Liver (tissue), 3 donors: ENCODE data around the gene CFAP100.

Experiments used
- RAD21 ChIP-seq, 2 donors: IDR thresholded peaks; 2 replicates each; pipeline ENCODE4 v1.6.1; 2016; ENCODE audit warnings: antibody characterized with exemption in 2 of 2, mild to moderate bottlenecking in 2 of 2
- SP1 ChIP-seq: IDR thresholded peaks from 2 replicates; pipeline ENCODE4 v1.6.1; 2018; ENCODE audit warnings: antibody characterized with exemption, mild to moderate bottlenecking
- TF ChIP-seq, protein P1 (sequence below): fragments of 150-350 bp; IDR thresholded peaks from 2 replicates; pipeline ENCODE4 v1.5.1; 2017; ENCODE audit warnings: improper control_type of control experiment, low read depth, low read length; ENCODE audit not compliant: missing input control
- TF ChIP-seq, protein P2 (sequence below): IDR thresholded peaks from 2 replicates; pipeline ENCODE4 v1.6.1; 2016; ENCODE audit warnings: antibody characterized with exemption
- TF ChIP-seq, protein P3 (sequence below): IDR thresholded peaks from 2 replicates; pipeline ENCODE4 v1.6.1; 2016; ENCODE audit warnings: antibody characterized with exemption
- donor health status: healthy.
- donor health status: healthy.

DNA sequence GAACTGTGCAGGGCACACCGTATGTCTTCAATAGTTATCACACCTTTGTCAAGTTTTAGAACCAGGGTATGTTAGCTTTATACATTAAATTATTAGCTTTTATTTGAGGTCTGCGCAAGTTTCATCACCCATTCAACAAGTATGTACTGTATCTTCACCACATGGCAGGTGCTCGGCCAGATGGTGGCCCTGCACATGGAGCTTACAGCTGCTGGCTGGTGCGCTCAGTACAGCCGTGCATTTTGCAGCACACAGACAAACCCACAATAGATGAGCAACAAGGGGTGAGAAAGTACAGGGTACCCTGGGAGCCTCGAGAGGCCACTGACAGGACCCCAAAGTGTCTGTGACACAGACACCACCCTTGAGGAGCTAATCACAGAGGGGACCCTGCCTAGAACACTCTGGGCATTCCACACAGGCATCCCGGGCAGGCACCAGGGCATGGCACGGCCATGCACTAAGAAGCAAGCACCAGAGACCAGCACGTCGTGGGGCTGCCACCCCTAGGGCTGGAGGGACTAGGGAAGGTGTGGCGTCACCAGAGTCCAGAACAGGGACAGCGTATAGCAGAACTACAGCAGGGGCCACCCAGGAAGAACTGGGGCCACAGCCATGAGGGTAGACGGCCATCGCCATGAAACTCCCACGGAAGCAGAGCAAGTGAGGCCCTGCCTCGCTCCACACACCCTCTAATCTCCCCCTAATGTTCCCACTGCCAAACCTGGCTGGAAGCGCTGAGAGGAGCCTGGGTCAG, 53.6 kb downstream of the CFAP100 start:
- TF ChIP-seq, protein P1, sequence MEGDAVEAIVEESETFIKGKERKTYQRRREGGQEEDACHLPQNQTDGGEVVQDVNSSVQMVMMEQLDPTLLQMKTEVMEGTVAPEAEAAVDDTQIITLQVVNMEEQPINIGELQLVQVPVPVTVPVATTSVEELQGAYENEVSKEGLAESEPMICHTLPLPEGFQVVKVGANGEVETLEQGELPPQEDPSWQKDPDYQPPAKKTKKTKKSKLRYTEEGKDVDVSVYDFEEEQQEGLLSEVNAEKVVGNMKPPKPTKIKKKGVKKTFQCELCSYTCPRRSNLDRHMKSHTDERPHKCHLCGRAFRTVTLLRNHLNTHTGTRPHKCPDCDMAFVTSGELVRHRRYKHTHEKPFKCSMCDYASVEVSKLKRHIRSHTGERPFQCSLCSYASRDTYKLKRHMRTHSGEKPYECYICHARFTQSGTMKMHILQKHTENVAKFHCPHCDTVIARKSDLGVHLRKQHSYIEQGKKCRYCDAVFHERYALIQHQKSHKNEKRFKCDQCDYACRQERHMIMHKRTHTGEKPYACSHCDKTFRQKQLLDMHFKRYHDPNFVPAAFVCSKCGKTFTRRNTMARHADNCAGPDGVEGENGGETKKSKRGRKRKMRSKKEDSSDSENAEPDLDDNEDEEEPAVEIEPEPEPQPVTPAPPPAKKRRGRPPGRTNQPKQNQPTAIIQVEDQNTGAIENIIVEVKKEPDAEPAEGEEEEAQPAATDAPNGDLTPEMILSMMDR: no peak
- TF ChIP-seq, protein P2, sequence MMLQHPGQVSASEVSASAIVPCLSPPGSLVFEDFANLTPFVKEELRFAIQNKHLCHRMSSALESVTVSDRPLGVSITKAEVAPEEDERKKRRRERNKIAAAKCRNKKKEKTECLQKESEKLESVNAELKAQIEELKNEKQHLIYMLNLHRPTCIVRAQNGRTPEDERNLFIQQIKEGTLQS: no peak
- TF ChIP-seq, protein P3, sequence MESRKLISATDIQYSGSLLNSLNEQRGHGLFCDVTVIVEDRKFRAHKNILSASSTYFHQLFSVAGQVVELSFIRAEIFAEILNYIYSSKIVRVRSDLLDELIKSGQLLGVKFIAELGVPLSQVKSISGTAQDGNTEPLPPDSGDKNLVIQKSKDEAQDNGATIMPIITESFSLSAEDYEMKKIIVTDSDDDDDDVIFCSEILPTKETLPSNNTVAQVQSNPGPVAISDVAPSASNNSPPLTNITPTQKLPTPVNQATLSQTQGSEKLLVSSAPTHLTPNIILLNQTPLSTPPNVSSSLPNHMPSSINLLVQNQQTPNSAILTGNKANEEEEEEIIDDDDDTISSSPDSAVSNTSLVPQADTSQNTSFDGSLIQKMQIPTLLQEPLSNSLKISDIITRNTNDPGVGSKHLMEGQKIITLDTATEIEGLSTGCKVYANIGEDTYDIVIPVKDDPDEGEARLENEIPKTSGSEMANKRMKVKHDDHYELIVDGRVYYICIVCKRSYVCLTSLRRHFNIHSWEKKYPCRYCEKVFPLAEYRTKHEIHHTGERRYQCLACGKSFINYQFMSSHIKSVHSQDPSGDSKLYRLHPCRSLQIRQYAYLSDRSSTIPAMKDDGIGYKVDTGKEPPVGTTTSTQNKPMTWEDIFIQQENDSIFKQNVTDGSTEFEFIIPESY: no peak
- TF ChIP-seq SP1: no peak
- no peak for TF ChIP-seq RAD21 (IDR thresholded peaks at IDR 0.05)
